ENCODE measurements around the gene COA5. TPM values are rescaled to one million over a fixed set of nuclear protein-coding genes. Genes with fewer than 3 reads are reported as not detected.

The COA5 gene
- total RNA-seq, 6 experiments from 2014 or later, result 12.5 to 16.9 (median 15.7) TPM

DNA sequence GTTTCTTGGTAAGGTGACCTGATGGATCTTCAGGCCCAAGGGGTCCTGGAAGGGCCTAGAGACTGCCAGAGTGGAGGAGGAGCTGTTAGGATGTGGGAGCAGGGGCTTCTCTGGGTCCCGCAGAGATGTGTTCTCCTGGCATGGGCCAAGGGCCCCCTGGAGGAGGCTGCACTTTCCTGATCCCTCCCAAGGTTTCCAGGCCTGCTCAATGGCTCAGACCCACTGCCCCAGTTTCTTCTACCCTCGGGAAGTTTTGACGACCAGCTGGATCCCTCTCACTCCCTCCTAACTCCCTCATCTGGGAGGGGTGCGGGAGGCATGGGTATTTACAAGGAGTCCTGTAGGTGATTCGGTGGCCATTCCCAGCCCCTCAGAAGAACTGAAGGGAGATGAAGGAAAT lies 36.1 kb downstream of the COA5 start:
- H3K36me3 Mint-ChIP-seq (ENCODE audit: low read depth), result peaks cover 16% of the 10 kb centered on the region
- no peak overlapping the region for H3K27ac Mint-ChIP-seq
- H3K9me3 Mint-ChIP-seq, result no peaks in the 10 kb centered on the region
- TF ChIP-seq, protein P1, sequence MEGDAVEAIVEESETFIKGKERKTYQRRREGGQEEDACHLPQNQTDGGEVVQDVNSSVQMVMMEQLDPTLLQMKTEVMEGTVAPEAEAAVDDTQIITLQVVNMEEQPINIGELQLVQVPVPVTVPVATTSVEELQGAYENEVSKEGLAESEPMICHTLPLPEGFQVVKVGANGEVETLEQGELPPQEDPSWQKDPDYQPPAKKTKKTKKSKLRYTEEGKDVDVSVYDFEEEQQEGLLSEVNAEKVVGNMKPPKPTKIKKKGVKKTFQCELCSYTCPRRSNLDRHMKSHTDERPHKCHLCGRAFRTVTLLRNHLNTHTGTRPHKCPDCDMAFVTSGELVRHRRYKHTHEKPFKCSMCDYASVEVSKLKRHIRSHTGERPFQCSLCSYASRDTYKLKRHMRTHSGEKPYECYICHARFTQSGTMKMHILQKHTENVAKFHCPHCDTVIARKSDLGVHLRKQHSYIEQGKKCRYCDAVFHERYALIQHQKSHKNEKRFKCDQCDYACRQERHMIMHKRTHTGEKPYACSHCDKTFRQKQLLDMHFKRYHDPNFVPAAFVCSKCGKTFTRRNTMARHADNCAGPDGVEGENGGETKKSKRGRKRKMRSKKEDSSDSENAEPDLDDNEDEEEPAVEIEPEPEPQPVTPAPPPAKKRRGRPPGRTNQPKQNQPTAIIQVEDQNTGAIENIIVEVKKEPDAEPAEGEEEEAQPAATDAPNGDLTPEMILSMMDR (IDR thresholded peaks at IDR 0.05), result no peak
- no peaks in the 10 kb centered on the region; the same call in 1 of the 2 replicates for H3K27me3 Mint-ChIP-seq (ENCODE audit: insufficient read depth)
- no peak overlapping the region for H3K4me3 Mint-ChIP-seq
- no peak for DNase-seq
- peaks cover 18% of the 10 kb centered on the region for H3K4me1 Mint-ChIP-seq (ENCODE audit: low read depth)

DNA sequence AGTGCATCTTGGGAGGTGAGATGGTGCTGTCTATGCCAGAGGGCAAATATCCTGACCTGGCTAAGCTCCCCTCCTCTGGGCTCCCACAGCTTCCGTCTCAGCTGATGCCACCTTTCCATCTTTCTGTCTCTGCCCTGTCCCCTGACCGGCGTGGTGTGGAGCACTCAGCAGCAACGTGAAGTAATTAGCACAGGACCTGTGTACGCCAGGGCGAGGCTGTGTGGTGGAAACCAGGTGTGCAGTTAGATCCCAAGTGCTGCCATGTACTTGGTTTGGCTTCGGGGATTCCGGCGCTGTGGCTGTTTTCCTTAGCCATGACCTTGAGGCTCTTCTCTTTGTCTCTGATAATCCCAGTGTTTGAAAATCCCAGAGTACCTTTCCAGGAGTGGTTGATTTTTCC lies 36.5 kb downstream of the COA5 start:
- peaks cover 15% of the 10 kb centered on the region for H3K36me3 Mint-ChIP-seq (ENCODE audit: low read depth)
- H3K4me1 Mint-ChIP-seq (ENCODE audit: low read depth), result peaks cover 22% of the 10 kb centered on the region
- TF ChIP-seq, protein P1 (IDR thresholded peaks at IDR 0.05), result no peak
- H3K27ac Mint-ChIP-seq, result no peak overlapping the region
- DNase-seq, result no peak
- H3K27me3 Mint-ChIP-seq (ENCODE audit: insufficient read depth), result no peaks in the 10 kb centered on the region; the same call in 1 of the 2 replicates
- H3K9me3 Mint-ChIP-seq, result no peaks in the 10 kb centered on the region
- no peak overlapping the region for H3K4me3 Mint-ChIP-seq

DNA sequence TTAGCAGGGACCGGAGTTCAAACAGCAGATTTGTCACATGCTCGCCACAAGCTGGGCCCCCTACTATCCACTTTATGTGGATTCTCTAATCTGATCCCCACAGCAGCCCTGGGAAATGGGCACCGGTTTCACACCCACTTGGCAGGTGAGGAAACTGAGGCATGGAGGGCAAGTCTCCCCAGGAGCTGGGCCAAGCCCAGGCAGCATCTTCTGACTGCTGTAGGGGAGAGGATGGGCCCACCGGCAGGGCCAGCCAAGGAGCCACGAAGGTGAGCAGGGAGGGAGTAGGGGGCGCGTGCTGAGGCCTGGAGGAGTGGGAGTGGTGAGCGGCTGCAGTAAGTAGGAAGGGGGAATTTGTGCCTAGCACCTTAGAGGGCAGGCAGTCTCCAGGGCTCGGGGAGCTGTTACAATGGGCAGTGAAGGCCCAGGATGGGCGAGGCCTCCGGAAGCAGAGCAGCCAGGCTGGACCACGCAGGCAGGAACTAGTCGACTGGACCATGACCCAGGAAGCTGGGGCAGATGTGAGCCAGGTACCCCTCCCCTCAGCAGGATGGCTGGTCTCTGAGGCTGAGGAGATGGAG lies 37.1 kb downstream of the COA5 start:
- H3K4me3 Mint-ChIP-seq, result no peak overlapping the region
- TF ChIP-seq, protein P1 (IDR thresholded peaks at IDR 0.05), result no peak
- H3K36me3 Mint-ChIP-seq (ENCODE audit: low read depth), result peaks cover 19% of the 10 kb centered on the region
- H3K27me3 Mint-ChIP-seq (ENCODE audit: insufficient read depth), result no peaks in the 10 kb centered on the region; the same call in 1 of the 2 replicates
- no peak for DNase-seq
- H3K9me3 Mint-ChIP-seq, result no peaks in the 10 kb centered on the region
- H3K4me1 Mint-ChIP-seq (ENCODE audit: low read depth), result peaks cover 23% of the 10 kb centered on the region
- no peak overlapping the region for H3K27ac Mint-ChIP-seq

DNA sequence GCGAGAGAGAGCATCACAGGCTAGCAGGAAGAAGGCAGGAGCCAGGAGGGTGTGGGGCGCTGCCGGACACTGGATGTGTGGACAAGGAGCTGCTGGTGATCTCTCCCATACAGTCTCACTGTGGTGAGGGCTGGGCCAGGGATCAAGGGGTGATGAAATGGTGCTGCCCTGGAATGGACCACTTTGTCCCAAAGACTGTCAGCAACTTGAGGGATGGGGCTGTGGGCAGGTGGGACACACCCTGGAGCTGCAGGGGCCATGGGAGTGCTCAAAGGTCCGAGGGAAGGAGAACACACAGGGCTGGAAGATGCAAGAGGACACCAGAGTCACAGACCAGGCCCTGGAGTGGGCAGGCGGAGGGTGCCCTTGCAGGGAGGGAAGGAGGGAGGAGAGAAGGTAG lies 38.0 kb downstream of the COA5 start:
- Mint-ChIP-seq H3K27ac (no peak overlapping the region), H3K9me3 (no peaks in the 10 kb centered on the region), H3K27me3 (ENCODE audit: insufficient read depth) (no peaks in the 10 kb centered on the region; the same call in 1 of the 2 replicates), H3K4me1 (ENCODE audit: low read depth) (peaks cover 23% of the 10 kb centered on the region), H3K4me3 (no peak overlapping the region), H3K36me3 (ENCODE audit: low read depth) (peaks cover 24% of the 10 kb centered on the region)
- TF ChIP-seq, protein P1 (IDR thresholded peaks at IDR 0.05), result no peak
- DNase-seq, result no peak

DNA sequence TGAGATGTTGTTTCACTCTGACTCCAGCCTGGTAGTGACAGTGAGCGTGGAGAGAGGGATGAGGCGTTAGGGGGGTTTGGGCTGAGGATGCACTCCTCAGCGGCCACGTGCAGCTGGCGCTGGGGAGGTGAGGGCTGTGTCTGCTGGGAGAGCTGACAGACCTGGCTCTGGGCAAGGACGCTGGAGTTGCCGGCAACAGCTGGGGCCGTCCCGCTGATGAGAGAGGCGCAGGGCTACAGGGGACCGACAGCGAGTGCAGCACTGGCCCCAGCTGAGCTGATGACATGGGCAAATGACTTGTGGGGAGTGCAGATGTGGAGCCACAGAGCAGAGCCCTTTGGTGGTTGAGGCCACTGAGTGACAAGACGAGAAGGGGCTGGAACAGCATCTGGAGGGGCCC lies 38.4 kb downstream of the COA5 start:
- Mint-ChIP-seq H3K9me3 (no peaks in the 10 kb centered on the region), H3K4me3 (no peak overlapping the region), H3K36me3 (ENCODE audit: low read depth) (peaks cover 26% of the 10 kb centered on the region), H3K27ac (peak overlapping the region; percentile 13; the same call in 1 of the 2 replicates), H3K27me3 (ENCODE audit: insufficient read depth) (no peaks in the 10 kb centered on the region; the same call in 1 of the 2 replicates), H3K4me1 (ENCODE audit: low read depth) (peaks cover 23% of the 10 kb centered on the region)
- no peak for DNase-seq
- TF ChIP-seq, protein P1 (IDR thresholded peaks at IDR 0.05), result no peak
